ENCODE measurements around the gene REC8. TPM values are rescaled to one million over a fixed set of nuclear protein-coding genes. Genes with fewer than 3 reads are reported as not detected.

The REC8 gene
- total and polyA plus RNA-seq, 2 of the 13 experiments (the other 11 are each of a cell fraction or from before 2014, with no cell fraction given), result 3.4 to 14.7 TPM

- peak; percentile 99 for TF ChIP-seq STAT6 (CRISPR knock-in tag; IDR thresholded peaks at IDR 0.05; ENCODE audit: borderline replicate concordance)
- peak; percentile 97; the same call in 1 of the 2 replicates for TF ChIP-seq FUBP1 (CRISPR knock-in tag; IDR thresholded peaks at IDR 0.05; ENCODE audit: borderline replicate concordance)
- TF ChIP-seq HMGA1 (CRISPR knock-in tag; conservative IDR thresholded peaks at IDR 0.05), result no peak
- TF ChIP-seq PPARG (CRISPR knock-in tag; conservative IDR thresholded peaks at IDR 0.05), result peak; percentile 84
- TF ChIP-seq PLSCR1 (CRISPR knock-in tag; IDR thresholded peaks at IDR 0.05; ENCODE audit: borderline replicate concordance), result no peak
- peak; percentile 78; the same call in 1 of the 2 replicates for TF ChIP-seq DDIT3 (CRISPR knock-in tag; IDR thresholded peaks at IDR 0.05)
- peak; percentile 100 for TF ChIP-seq ZNF788 (CRISPR knock-in tag; IDR thresholded peaks at IDR 0.05; ENCODE audit: borderline replicate concordance)
- peak; percentile 100 for TF ChIP-seq KMT2B (CRISPR knock-in tag; IDR thresholded peaks at IDR 0.05)
- peak; percentile 98 for TF ChIP-seq ETS1 (CRISPR knock-in tag; IDR thresholded peaks at IDR 0.05)
- peak; percentile 99 for TF ChIP-seq NFKB2 (CRISPR knock-in tag; IDR thresholded peaks at IDR 0.05; ENCODE audit: borderline replicate concordance)
- peak; percentile 81 for TF ChIP-seq GATA4 (IDR thresholded peaks at IDR 0.05; ENCODE audit: borderline replicate concordance, low read depth)
- peak; percentile 94; the same call in 1 of the 2 replicates for TF ChIP-seq ZNF251 (CRISPR knock-in tag; IDR thresholded peaks at IDR 0.05)
- peak; percentile 97 for TF ChIP-seq ZNF18 (CRISPR knock-in tag; IDR thresholded peaks at IDR 0.05; ENCODE audit: insufficient replicate concordance)
- TF ChIP-seq MLX (CRISPR knock-in tag; IDR thresholded peaks at IDR 0.05), result no peak; the same call in none of the 2 replicates
- peak; percentile 96 for TF ChIP-seq NKX3-1 (CRISPR knock-in tag; IDR thresholded peaks at IDR 0.05)
- peak; percentile 100 for TF ChIP-seq ZNF619 (CRISPR knock-in tag; IDR thresholded peaks at IDR 0.05)
Measured at GRCh38 chr14:24195186-24196070, 23.5 kb downstream of the REC8 start, which contains the start of gene TM9SF1 (continued).

Data from HepG2 (cell line).